Measurements from ENCODE around the gene PTPN20. TPM values are rescaled to one million over a fixed set of nuclear protein-coding genes. Genes with fewer than 3 reads are reported as not detected.

The PTPN20 gene
- total and polyA plus RNA-seq, 2 of the 8 experiments (the other 6 are each of a cell fraction or from before 2014, with no cell fraction given): not detected

GRCh38 chr10:46992803-46993561 lies 81.8 kb downstream of the PTPN20 start (continued):
- no peak for TF ChIP-seq ZNF274 (IDR thresholded peaks at IDR 0.05; ENCODE audit: borderline replicate concordance, extremely low read depth, low read length)
- no peak for TF ChIP-seq JUND (IDR thresholded peaks at IDR 0.05; ENCODE audit: low read length)
- no peak for TF ChIP-seq KDM4A (IDR thresholded peaks at IDR 0.05; ENCODE audit: low read depth, low read length, severe bottlenecking)
- TF ChIP-seq JUN (IDR thresholded peaks at IDR 0.05; ENCODE audit: low read depth, low read length): no peak
- TF ChIP-seq CHD2 (IDR thresholded peaks at IDR 0.05; ENCODE audit: low read length): no peak
- TF ChIP-seq, protein P1, sequence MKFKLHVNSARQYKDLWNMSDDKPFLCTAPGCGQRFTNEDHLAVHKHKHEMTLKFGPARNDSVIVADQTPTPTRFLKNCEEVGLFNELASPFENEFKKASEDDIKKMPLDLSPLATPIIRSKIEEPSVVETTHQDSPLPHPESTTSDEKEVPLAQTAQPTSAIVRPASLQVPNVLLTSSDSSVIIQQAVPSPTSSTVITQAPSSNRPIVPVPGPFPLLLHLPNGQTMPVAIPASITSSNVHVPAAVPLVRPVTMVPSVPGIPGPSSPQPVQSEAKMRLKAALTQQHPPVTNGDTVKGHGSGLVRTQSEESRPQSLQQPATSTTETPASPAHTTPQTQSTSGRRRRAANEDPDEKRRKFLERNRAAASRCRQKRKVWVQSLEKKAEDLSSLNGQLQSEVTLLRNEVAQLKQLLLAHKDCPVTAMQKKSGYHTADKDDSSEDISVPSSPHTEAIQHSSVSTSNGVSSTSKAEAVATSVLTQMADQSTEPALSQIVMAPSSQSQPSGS (IDR thresholded peaks at IDR 0.05; ENCODE audit: low read length): no peak
- no peak for TF ChIP-seq RNF2 (IDR thresholded peaks at IDR 0.05; ENCODE audit: borderline replicate concordance, low read depth, low read length, missing control alignments, poor library complexity, severe bottlenecking)
- TF ChIP-seq TBP (IDR thresholded peaks at IDR 0.05; ENCODE audit: low read depth, low read length): no peak
- TF ChIP-seq BCL11A (IDR thresholded peaks at IDR 0.05; ENCODE audit: low read depth in 2 of 2, low read length in 2 of 2): no peak
- TF ChIP-seq SIRT6 (IDR thresholded peaks at IDR 0.05; ENCODE audit: low read length): no peak
- TF ChIP-seq, protein P2, sequence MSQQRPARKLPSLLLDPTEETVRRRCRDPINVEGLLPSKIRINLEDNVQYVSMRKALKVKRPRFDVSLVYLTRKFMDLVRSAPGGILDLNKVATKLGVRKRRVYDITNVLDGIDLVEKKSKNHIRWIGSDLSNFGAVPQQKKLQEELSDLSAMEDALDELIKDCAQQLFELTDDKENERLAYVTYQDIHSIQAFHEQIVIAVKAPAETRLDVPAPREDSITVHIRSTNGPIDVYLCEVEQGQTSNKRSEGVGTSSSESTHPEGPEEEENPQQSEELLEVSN (IDR thresholded peaks at IDR 0.05): peak; percentile 47; the same call in 1 of the 2 replicates
- peak; percentile 42 to 52; a peak in 3 of 4 replicates for TF ChIP-seq RAD21 (IDR thresholded peaks at IDR 0.05 in 1 of 2, conservative IDR thresholded peaks at IDR 0.05 in 1 of 2; ENCODE audit: low read depth in 2 of 2, low read length in 2 of 2)
- no peak for TF ChIP-seq ASH2L (IDR thresholded peaks at IDR 0.05; ENCODE audit: low read length)
- no peak for TF ChIP-seq KDM1A (IDR thresholded peaks at IDR 0.05; ENCODE audit: borderline replicate concordance, low read length)
- TF ChIP-seq NANOG (IDR thresholded peaks at IDR 0.05; ENCODE audit: insufficient read depth, low read depth, low read length, poor library complexity, severe bottlenecking): no peak
- no peak for TF ChIP-seq HDAC6 (IDR thresholded peaks at IDR 0.05; ENCODE audit: low read depth, low read length)
- TF ChIP-seq HDAC2 (IDR thresholded peaks at IDR 0.05; ENCODE audit: borderline replicate concordance in 1 of 2, low read depth in 2 of 2, low read length in 2 of 2): no peak
- TF ChIP-seq MAFK (IDR thresholded peaks at IDR 0.05; ENCODE audit: low read depth, low read length): no peak
- no peak for TF ChIP-seq SP4 (IDR thresholded peaks at IDR 0.05; ENCODE audit: low read length)
- TF ChIP-seq SIN3A (conservative IDR thresholded peaks at IDR 0.05 in 1 of 2, IDR thresholded peaks at IDR 0.05 in 1 of 2; ENCODE audit: low read depth in 1 of 2, low read length in 2 of 2): no peak
- no peak for TF ChIP-seq SIX5 (IDR thresholded peaks at IDR 0.05; ENCODE audit: low read depth, low read length)
